ENCODE measurements around the gene ASPRV1.
"Not testable (repeated sequence)": the region's sequence is repeated elsewhere in the genome, so short reads cannot be mapped to it uniquely, and the experiment has no call there.

Gene ASPRV1

DNA sequence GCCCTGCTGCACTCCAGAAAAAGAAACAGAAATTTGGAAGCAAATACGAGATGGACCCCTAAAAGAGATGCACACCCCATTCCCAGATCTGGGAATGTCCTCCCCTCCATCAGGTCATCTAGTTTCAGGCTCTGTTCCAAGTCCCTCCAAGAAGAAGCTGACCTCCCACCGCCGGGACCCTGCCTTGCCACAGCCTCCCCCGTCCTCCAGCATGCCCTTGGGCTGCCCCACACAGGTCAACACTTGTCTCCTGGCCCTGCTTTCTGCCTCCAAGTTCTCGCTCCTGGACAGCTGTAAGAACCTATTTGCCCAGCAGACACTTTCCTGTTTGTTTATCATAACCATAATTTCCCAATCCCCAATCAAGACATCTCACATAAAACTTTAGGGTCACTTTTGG is 2.0 kb downstream of the ASPRV1 start:
- FAIRE-seq = no peak

DNA sequence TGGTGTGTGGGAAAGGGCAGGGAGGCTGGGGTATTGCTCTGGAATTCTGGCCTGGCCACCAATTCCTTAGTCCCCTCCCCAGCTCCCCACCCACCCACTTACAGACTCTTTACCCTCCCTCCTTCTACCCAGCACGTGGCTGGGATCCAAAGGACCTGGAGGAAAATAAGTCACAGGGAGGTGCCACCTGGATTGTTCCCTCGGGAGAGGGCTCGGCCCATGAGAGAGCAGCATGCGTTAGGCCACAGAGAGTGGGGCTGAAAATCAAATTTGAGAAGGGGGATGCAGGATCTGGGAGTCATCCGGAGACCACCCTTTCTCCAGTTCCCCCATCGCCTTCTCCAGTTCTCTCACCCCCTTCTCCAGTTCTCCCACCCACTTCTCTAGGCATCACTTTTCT is 3.0 kb downstream of the ASPRV1 start:
- FAIRE-seq = no peak

DNA sequence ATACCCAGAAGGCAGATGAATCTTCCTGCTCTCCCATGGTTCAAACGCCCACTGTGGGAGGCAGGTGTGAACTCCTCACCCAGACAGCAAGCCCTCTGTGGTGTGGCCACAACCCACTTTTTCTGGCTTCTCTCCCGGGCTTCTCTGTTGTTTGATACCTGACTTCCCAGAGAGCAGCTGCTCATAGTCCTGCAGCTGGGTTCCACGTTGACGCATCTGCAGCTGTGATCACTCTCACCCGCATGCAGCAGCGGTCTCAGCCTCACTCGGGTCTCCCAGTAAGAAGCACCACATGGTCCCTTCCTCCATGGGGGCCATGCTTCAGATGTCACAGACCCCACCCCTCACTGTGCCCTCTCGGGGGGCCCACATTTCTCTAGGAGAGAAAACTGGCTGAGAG is 3.5 kb downstream of the ASPRV1 start:
- FAIRE-seq = no peak

DNA sequence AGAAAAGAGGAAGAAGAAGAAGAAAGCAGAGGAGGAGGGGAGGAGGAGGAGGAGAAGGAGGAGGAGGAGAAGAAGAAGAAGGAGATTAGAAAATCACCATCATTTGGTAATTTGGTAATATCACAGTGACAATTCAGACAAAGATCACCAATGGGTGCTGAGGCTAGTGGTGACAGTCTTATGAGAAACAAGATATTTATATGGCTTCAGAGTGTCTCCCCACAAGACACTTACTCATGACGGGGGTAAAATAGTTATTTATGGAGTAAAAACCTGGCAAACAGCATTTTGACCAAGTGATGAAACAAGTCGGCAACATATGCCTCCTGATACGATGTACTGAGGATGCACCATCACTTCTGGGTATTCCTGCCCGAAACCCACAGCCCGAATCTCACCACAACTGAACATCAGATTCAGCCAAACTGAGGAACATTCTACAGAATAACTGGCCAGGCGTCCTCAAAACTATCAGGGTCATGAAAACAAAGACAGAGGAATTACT is 4.9 kb downstream of the ASPRV1 start:
- FAIRE-seq = no peak

DNA sequence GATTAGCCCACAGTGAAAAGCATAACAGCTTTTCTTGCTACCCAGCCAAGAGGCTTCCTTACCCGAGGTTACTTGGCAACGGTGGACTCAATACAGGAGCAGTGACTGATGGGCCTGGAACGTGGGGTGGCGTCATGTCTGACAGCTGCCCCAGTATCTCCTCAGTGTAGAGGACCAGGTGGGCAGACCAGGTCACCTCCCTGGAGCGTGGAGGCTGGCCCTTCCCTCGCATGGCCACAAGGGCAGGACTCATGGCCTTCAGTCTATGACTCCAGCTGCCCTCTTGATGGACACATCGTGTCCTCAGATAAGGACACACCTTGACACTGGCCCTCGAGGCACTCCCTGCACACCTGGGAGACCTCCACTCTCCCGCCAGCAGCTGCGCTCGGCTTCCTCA is 6.4 kb downstream of the ASPRV1 start:
- FAIRE-seq = no peak

DNA sequence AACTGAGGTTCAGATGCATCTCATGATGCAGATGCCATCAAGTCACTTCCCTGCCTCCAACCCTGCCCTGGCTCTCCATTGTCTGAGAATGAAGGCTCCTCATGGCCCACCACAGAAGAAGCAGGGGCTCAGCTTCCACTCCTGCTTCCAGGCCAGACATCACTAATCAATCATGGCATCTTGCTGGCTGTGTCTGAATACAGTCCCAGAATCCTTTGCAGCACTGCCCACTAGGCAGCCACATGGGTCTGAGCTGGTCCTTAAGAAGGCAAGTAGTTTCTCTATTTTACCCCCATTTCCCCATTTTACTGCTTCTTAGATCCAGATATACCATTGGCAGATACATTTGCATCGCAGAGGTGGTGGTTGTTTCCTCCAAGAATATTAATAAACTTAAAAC is 7.3 kb downstream of the ASPRV1 start:
- no peak for FAIRE-seq

DNA sequence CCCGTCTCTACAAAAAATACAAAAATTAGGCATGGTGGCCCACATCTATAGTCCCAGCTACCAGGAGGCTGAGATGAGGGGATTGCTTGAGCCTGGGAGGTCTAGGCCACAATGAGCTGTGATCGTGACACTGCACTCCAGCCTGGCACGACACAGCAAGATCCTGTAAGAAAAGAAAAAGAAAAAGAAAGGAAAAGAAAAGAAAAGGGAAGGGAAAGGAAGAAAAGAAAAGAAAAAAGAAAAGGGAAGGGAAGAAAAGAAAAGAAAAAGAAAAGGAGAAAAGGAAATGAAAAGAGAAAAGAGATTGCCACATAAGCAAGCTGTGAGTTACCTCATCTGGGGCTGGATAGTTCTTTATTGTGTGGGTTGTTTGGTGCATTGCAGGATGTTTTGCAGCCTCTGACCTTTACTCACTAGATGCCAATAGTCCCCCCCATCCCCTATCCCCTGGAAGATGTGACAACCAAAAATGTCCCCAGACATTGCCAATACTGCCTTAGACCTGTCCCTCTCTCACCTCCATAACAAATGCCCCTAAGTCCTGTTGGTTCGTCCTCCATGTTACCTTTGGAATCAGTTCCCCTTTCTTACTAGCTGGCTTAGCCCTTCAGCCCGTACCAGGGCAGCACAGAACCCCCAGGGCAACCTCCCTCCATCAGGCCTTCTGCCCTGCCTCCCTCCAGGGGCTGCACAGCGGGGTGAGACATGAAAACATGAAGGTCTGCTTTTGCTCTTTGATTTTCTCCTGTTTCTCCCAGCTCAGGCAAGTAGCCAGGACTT is 8.9 kb downstream of the ASPRV1 start:
- FAIRE-seq = no peak

DNA sequence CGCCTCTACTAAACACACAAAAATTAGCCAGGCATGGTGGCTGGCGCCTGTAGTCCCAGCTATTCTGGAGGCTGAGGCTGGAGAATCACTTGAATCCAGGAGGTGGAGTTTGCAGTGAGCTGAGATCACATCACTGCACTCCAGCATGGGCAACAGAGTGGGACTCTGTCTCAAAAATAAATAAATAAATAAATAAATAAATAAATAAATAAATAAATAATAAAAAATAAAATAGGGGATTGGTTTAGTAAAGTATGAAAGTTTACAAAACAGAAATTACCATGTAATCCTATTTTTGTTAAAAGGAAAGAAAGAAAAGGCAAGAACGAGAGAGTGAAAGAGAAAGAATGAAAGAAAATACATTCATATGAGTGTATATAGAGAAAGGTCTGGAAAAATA is 10.8 kb downstream of the ASPRV1 start:
- not testable (repeated sequence) for FAIRE-seq

DNA sequence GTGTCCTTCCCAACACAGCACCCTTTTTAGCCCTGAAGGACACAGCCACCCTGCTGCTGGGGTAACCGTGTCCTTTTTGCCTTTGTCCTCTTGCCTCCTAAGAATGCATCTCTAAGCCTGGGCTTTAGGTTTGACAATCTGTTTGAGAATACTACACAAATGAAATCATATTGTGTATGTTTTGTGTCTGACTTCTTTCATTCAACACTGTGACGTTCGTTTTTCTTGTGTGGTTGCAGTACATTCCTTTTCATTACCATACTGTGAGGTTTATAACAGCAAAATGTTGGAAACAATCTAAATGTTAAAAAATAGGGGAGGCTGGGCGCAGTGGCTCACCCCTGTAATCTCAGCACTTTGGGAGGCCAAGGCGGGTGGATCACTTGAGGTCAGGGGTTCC is 11.2 kb downstream of the ASPRV1 start:
- no peak for FAIRE-seq

DNA sequence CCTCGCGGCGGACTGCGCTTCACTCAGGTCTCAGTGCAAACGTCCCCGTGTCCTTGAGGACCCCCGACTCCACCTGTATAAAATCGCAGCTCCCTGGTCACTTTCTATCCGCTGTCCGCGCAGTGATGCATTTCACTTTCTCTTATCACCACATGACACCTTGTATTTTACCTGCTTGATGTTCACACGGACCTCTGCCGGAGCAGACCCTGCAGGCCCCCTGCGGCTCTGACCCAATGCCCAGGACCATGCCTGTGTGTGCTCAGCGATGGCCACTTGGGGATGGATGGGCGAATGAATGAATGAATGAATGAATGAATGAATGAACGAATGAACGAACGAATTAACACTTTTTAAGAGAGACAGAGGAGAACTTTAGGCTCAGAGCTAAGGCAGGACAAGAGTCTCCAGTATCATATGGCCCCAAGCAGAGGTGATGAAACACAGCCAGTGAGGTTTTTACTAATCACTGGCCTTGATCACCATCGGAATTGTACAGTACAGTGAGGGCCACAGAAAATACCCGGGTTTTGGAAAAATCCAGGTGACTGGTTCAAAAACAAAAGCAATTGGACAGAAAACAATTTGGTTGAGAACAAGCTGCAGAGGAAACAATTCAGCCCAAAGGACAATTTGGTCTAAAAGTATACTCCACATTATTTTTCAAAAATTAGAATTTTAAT is 12.3 kb downstream of the ASPRV1 start:
- FAIRE-seq = no peak

DNA sequence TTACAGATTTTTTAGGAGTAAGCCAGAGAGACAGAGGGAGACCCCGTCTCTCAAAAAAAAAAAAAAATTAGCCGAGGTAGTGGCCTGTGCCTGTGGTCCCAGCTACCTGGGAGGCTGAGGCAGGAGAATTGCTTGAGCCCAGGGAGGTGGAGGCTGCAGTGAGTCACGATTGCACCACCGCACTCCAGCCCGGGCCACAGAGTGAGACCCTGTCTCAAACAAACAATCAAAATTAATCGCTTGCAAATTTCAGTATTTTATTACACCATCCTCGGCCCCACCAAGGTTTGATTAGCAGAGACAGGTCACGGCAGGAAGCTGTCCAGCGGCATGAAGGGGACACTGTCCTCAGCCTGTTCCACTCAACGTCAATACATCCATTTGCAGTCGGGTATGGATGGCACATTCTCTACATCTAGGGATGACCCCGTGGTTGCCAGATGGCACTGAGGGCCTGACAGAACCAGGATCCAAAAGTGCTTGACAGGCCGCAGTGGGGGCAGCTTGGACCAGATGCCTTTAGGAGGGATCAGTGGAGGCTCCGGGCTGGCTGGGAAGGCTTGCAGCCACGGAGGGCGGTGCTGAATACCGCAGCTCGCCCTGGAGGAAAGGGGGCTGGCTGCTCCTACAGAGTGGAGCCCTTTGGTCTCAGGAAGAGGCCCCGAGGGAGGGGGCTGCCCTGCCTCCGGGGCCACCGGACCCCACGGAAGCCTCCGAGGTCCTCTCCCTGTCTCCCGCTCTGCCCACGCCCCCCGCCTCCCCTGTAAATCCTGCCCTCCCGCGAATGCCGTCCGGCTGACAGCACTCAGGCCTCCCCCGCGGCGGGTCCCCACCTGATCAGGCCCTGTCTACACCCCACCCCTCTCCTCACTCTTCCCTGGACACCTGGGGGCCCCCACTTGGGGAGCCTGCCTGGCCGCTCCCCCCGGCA is 13.1 kb downstream of the ASPRV1 start:
- FAIRE-seq = no peak

DNA sequence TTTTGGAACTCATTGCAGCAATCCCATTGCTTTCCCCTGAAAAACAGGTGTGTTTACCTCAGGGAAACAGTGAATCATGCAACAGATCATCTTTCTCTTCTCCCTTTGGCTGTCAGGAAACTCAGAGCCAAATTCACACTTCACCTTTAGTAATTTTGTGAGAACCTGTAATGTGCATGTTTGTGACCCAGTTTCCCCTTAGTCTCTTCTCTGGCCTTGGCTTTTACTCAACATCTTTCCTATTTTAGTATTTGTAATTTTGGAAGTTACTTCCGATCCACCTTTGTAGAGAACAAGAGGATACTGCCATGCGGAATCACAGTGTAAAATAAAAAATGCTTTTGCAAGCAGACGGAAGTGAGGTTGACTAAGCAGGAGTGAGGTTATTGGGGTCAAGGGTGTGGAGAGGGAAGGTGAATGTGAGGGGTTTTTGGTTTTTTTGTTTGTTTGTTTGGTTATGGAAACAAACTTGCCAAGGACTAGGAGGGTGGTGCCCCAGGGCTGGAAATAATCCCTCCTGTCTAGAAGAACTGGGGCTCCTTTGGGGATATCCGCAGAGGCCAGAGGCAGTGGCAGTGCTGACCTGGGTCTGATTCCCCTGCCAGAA is 14.0 kb downstream of the ASPRV1 start:
- no peak for FAIRE-seq

DNA sequence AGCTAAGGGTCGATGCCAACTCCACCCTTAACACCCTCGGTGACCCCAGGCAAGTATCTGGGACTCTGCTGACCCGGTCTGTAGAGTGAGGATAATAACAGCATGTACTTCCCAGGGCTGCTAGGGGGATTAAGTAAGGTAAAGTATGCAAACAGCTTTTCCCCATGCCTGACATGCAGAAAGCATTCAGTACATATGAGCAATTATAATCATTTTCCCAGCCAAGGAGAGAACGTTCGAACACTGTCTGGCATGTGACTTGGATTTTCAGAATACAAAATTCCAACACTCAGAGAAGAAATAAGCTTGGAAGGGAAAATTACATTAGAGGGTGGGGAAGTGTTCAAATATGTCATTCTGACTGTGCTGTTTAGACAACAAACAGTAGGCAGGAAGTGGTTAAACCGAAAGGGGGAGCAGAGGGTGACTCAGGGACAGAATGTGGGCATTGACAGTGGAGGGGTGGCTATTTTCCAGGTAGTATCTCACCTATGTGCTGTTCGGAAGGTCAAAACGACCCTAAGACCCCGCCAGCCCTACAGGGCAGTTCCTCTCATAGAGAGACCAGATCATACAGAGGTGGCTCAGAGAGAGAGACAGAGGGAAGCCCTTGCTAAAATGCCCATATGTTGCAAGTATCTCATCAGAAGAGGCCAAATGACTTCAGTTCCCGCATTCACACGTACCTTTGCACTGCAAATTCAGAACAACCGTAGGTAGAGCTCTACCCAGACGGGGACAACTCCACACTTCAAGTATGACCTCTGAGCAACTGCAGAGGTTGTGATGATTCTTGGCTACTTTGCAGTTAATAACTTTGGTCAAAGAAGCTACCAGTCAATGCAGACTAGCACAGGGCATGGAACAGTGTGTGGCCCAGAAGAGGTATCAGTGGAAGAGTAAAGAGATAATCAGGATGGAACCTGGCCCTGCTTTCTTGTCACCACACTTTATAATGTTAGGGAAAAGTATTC is 14.8 kb downstream of the ASPRV1 start:
- no peak for FAIRE-seq

DNA sequence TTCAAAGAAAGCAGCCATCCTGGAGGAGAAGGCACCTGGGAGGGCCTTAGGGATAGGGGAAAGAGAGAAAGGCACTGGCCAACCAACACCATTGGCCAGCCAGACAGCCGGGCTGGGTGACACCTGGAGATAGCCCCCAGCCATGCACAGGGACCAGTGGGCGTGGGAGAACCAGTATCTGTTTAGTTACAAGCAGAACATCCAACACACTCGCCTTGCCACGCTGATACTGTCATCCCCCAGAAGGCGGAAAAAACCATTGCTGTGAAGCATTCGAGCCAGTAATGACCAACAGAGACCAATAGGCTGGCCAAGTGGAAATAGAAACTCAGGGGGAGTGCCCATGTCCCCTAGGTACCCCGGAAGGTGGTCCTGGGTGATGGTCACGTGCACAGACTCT is 15.5 kb downstream of the ASPRV1 start:
- no peak for FAIRE-seq

DNA sequence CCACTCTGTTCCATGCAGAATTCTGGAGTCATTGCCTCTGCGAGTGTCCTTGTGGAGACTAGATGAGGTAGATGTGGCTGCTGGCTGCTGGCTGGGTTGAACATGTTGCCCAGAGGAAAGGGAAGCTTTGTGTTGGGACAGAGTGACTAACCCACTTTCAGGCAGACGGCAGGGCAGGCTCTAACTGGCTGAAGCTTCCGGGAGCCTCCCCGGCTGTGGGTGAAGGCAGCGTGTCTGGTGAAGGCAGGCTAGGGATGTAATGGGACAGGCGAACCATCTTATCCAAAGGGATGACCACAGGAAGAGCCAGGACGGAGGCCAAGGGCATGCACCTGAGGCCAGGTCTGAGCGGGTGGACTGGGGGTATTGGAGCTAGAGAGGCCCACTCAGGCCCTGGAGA is 16.0 kb downstream of the ASPRV1 start:
- FAIRE-seq = no peak

DNA sequence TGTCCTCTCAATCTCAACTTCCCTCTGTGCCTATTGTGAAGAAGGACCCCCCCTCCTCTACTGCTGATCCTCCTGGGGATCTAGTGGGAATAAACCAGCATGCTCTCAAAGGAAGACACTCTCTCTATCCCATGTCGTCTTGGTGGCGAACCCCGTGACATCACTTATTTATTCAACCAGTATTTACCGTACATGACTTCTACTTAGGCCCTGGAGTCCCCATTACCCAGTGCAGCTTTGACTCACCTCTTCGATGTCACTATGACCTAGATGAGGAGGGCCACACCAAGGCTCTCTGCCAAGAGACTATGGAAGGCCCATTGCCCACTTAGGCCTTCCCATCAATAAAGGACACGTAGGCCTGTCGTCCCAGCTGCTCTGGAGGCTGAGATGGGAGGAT is 16.7 kb downstream of the ASPRV1 start:
- no peak for FAIRE-seq

DNA sequence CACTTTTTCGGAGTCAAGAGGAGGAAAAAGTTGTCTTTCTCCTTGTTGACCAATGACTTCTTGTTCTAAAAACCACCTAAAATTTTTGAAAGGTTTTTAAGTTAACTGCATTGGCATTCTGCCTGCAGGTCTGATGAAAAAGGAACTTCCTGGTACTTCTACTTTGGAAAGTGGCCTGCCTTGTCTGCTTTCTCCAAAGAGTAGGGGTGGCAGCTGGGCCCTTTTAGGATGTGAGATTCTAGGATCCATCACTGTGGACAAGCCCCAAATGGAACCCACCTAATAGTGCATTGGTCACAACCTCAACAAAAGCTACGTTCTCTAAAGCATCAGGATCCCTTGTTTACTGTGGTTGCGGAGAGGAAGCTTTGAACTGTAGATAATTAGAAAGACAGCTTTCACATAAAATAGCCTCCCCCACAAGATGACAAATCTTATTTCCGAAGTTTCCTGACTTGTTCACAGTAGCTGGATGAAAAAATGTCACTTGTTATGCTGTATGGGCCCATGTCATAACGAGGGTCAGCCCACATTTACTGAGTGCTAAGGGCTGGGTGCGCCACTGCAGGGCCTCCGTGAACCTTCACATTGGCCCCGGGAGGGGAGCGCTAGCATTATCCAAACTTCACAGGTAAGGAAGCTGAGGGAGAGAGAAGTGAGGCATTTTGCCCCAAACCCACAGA is 17.4 kb downstream of the ASPRV1 start:
- FAIRE-seq = no peak

DNA sequence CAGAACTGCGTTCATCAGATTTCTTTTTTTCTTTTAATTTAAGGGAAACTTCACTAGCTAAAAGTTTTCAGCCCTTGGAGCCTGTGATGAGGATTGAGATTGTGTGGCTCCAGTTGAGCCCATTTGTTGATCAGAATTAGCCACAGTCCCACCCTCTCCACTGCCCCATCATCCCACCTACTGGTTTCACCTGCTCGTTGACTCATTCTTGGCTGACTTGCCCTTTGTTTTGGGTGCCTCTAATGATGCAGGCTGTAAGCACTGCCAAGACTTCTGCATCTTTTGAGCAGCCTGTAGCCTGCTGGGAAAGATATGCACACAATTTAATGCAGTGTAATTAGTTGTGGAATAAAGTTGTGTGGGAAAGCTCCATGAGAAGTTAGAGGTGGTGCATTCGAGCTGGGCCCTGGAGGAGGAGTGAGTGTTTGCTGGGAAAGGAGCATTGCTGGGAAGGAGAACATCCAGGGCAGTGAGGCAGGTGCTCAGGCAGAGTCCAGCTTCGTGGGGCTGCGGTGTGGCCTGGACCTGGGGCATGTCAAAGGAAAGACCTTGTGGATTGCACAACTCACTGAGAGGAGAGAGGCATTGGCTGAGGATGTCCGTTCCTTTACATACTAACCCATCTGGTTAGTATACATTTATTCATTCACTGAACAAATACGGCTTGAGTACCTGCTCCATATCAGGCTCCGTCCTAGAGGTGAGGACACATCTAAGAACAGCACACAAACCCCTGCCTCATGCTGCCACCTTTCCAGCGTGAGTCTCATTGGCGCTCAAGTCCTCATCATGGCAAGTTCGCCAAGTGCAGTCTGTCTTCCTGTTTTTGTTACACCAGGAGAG is 18.2 kb downstream of the ASPRV1 start:
- FAIRE-seq = no peak

DNA sequence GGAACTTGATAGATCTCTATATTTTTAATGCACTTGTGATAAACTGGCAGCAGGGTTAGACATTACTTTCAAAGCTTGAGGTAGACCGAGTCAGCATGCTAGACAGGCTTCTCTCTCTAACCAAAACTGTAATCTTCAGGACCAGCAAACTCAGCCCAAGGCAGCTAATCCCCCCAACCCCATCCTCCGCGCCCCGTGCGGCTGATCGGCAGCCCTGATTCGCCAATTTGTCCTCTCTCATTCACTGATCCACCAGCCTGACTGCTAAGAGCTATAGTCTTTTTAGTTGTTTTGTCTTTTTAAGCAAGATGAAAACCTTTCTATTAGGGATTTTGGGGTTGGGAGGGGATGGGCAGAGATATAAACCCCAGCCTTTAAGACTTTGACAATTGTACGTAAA is 20.7 kb downstream of the ASPRV1 start:
- no peak for FAIRE-seq

DNA sequence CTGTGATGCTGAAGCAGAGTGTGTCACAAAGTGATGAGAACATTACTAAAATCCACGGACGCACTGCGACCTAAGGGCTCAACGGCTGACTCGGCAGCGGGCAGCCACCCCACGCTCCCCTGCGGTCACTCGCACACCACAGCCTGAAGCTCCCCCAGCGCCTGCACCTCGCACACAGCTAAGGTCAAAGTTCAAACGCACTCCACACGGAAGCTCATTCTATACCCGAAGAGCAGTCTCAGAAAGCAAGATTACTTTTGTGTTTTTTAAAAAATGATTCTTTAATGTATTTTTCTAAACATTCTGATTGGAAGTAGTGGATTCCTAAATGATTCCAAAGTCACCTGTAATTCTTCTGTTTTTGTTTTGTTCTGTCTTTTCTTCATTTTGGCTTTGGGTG is 21.7 kb downstream of the ASPRV1 start:
- no peak for FAIRE-seq

Data from endometrium (tissue), 2 donors.